Measurements from ENCODE around the gene ADSL.

ADSL gene

GRCh38 chr22:40322021-40322420 is 24.3 kb upstream of the ADSL start:
- H3K4me3 ChIP-seq (ENCODE audit: low read length), result no peak overlapping the region
- no peak for TF ChIP-seq ZNF274 (IDR thresholded peaks at IDR 0.05; ENCODE audit: low read depth, low read length)

- H3K4me3 ChIP-seq (ENCODE audit: low read length), result no peak overlapping the region
- TF ChIP-seq ZNF274 (IDR thresholded peaks at IDR 0.05; ENCODE audit: low read depth, low read length), result no peak
Measured at GRCh38 chr22:40322818-40323447, 23.4 kb upstream of the ADSL start.

- TF ChIP-seq ZNF274 (IDR thresholded peaks at IDR 0.05; ENCODE audit: low read depth, low read length), result no peak
- no peak overlapping the region for H3K4me3 ChIP-seq (ENCODE audit: low read length)
Measured at GRCh38 chr22:40323681-40324171, 22.6 kb upstream of the ADSL start.

GRCh38 chr22:40324468-40325305 is 21.6 kb upstream of the ADSL start:
- H3K4me3 ChIP-seq (ENCODE audit: low read length), result no peak overlapping the region

GRCh38 chr22:40325315-40325714 is 21.0 kb upstream of the ADSL start:
- TF ChIP-seq ZNF274 (IDR thresholded peaks at IDR 0.05; ENCODE audit: low read depth, low read length), result no peak
- no peak overlapping the region for H3K4me3 ChIP-seq (ENCODE audit: low read length)

More at GRCh38 chr22:40324468-40325305, 21.6 kb upstream of the ADSL start:
- TF ChIP-seq ZNF274 (IDR thresholded peaks at IDR 0.05; ENCODE audit: low read depth, low read length), result no peak

- no peak for TF ChIP-seq ZNF274 (IDR thresholded peaks at IDR 0.05; ENCODE audit: low read depth, low read length)
- H3K4me3 ChIP-seq (ENCODE audit: low read length), result no peak overlapping the region
Measured at GRCh38 chr22:40326905-40327735, 19.2 kb upstream of the ADSL start.

- no peak for TF ChIP-seq ZNF274 (IDR thresholded peaks at IDR 0.05; ENCODE audit: low read depth, low read length)
- H3K4me3 ChIP-seq (ENCODE audit: low read length), result no peak overlapping the region
Measured at GRCh38 chr22:40328546-40329456, 17.5 kb upstream of the ADSL start.

- TF ChIP-seq ZNF274 (IDR thresholded peaks at IDR 0.05; ENCODE audit: low read depth, low read length), result no peak
- no peak overlapping the region for H3K4me3 ChIP-seq (ENCODE audit: low read length)
Measured at GRCh38 chr22:40329466-40329865, 16.8 kb upstream of the ADSL start.

- no peak for TF ChIP-seq ZNF274 (IDR thresholded peaks at IDR 0.05; ENCODE audit: low read depth, low read length)
- no peak overlapping the region for H3K4me3 ChIP-seq (ENCODE audit: low read length)
Measured at GRCh38 chr22:40330086-40330485, 16.2 kb upstream of the ADSL start.

- no peak overlapping the region for H3K4me3 ChIP-seq (ENCODE audit: low read length)
- no peak for TF ChIP-seq ZNF274 (IDR thresholded peaks at IDR 0.05; ENCODE audit: low read depth, low read length)
Measured at GRCh38 chr22:40330615-40331014, 15.7 kb upstream of the ADSL start.

- H3K4me3 ChIP-seq (ENCODE audit: low read length), result no peak overlapping the region
- TF ChIP-seq ZNF274 (IDR thresholded peaks at IDR 0.05; ENCODE audit: low read depth, low read length), result no peak
Measured at GRCh38 chr22:40331706-40332105, 14.6 kb upstream of the ADSL start.

- no peak overlapping the region for H3K4me3 ChIP-seq (ENCODE audit: low read length)
- TF ChIP-seq ZNF274 (IDR thresholded peaks at IDR 0.05; ENCODE audit: low read depth, low read length), result no peak
Measured at GRCh38 chr22:40332319-40332781, 13.9 kb upstream of the ADSL start.

- TF ChIP-seq ZNF274 (IDR thresholded peaks at IDR 0.05; ENCODE audit: low read depth, low read length), result no peak
- no peak overlapping the region for H3K4me3 ChIP-seq (ENCODE audit: low read length)
Measured at GRCh38 chr22:40334060-40334459, 12.2 kb upstream of the ADSL start.
